HepG2 (cell line): ENCODE measurements around the gene WNK2. TPM values are rescaled to one million over a fixed set of nuclear protein-coding genes. Genes with fewer than 3 reads are reported as not detected.
A peak's percentile ranks its signal among the peaks of the same experiment; 100 is the strongest.

Source experiments
- AGO2 ChIP-seq: fragments of 200-400 bp; formaldehyde crosslinking; optimal IDR thresholded peaks from 2 replicates; pipeline ENCODE3; 2017; ENCODE audit warnings: mild to moderate bottlenecking, low read depth, low read length, moderate library complexity
- CBX5 ChIP-seq: sonication (generic); formaldehyde crosslinking; IDR thresholded peaks from 2 replicates; pipeline ENCODE4 v1.4.0; 2020; ENCODE audit warnings: missing genetic modification reagents, borderline replicate concordance
- HIC2 ChIP-seq: sonication (generic); formaldehyde crosslinking; IDR thresholded peaks from 2 replicates; pipeline ENCODE4 v1.9.0; 2022; ENCODE audit warnings: low read depth, missing genetic modification reagents
- HNF1A ChIP-seq, 2 experiments: sonication (generic) in 1 of 2; formaldehyde crosslinking in 1 of 2; IDR thresholded peaks; 2 replicates each; pipeline versions ENCODE4 v1.4.0 to v1.6.1; 2016 to 2020; ENCODE audit warnings: borderline replicate concordance in 1 of 2, low read depth in 1 of 2, mild to moderate bottlenecking in 1 of 2, missing genetic modification reagents in 1 of 2
- MAF1 ChIP-seq: sonication (generic); formaldehyde crosslinking; IDR thresholded peaks from 2 replicates; pipeline ENCODE4 v1.5.0; 2020; ENCODE audit warnings: missing genetic modification reagents, borderline replicate concordance
- MAX ChIP-seq: IDR thresholded peaks from 2 replicates; pipeline ENCODE4 v1.6.1; 2012; ENCODE audit warnings: inconsistent platforms
- MTA1 ChIP-seq: sonication (generic); formaldehyde crosslinking; IDR thresholded peaks from 2 replicates; pipeline ENCODE4 v1.4.0; 2020; ENCODE audit warnings: missing genetic modification reagents, mild to moderate bottlenecking, borderline replicate concordance
- NCOA5 ChIP-seq: sonication (generic); formaldehyde crosslinking; IDR thresholded peaks from 2 replicates; pipeline ENCODE4 v1.4.0; 2020; ENCODE audit warnings: missing genetic modification reagents
- NFE2 ChIP-seq: sonication (generic); formaldehyde crosslinking; IDR thresholded peaks from 2 replicates; pipeline ENCODE4 v1.4.0; 2020; ENCODE audit warnings: missing genetic modification reagents
- PPARG ChIP-seq: conservative IDR thresholded peaks from 2 replicates; pipeline ENCODE4 v1.6.1; 2016; ENCODE audit warnings: missing biosample characterization, missing genetic modification reagents
- XRCC5 ChIP-seq: fragments of 200-400 bp; formaldehyde crosslinking; optimal IDR thresholded peaks from 2 replicates; pipeline ENCODE3; 2017; ENCODE audit warnings: mild to moderate bottlenecking, low read length
- ZBTB26 ChIP-seq: IDR thresholded peaks from 2 replicates; pipeline ENCODE4 v1.6.1; 2016; ENCODE audit warnings: missing compliant biosample characterization, missing genetic modification reagents, borderline replicate concordance
- ZNF572 ChIP-seq: sonication (generic); formaldehyde crosslinking; IDR thresholded peaks from 2 replicates; pipeline ENCODE4 v1.5.1; 2020; ENCODE audit warnings: mild to moderate bottlenecking, missing genetic modification reagents
- ZNF784 ChIP-seq: sonication (generic); formaldehyde crosslinking; IDR thresholded peaks from 2 replicates; pipeline ENCODE4 v1.5.1; 2020; ENCODE audit warnings: missing genetic modification reagents, mild to moderate bottlenecking, borderline replicate concordance
- ZSCAN30 ChIP-seq: sonication (generic); formaldehyde crosslinking; IDR thresholded peaks from 2 replicates; pipeline ENCODE4 v1.5.0; 2020; ENCODE audit warnings: mild to moderate bottlenecking, missing genetic modification reagents
- polyA plus RNA-seq, 8 experiments: library from polyadenylated mRNA; depleted of rRNA in 3 of 8; stranded (reverse) in 7 of 8; unstranded in 1 of 8; fragments of >200 nt; fragmentation: Illumina TruSeq in 4 of 8; extraction: Trizol in 4 of 8; gene quantifications; 2 replicates each; pipeline versions ENCODE4 v1.2.1 to v1.2.3, GENCODE V29; 2011 to 2016; ENCODE audit warnings: low read depth in 4 of 8, missing spikeins in 1 of 8, mixed read lengths in 1 of 8; ENCODE audit not compliant: insufficient read depth in 1 of 8
- total RNA-seq, 5 experiments: library from RNA; depleted of rRNA; stranded (reverse); fragments of >200 nt; fragmentation: Illumina TruSeq; extraction: Trizol; gene quantifications; 2 replicates each; pipeline ENCODE4 v1.2.3, GENCODE V29; 2016; ENCODE audit warnings: low read depth in 1 of 5
- TF ChIP-seq, protein P1 (sequence below): sonication (generic); formaldehyde crosslinking; IDR thresholded peaks from 2 replicates; pipeline ENCODE4 v1.4.0; 2020; ENCODE audit warnings: missing genetic modification reagents, mild to moderate bottlenecking, borderline replicate concordance

WNK2 gene
- total and polyA plus RNA-seq, 2 of the 13 experiments (the other 11 are each of a cell fraction or from before 2014, with no cell fraction given): 10.5 to 12.0 TPM

DNA sequence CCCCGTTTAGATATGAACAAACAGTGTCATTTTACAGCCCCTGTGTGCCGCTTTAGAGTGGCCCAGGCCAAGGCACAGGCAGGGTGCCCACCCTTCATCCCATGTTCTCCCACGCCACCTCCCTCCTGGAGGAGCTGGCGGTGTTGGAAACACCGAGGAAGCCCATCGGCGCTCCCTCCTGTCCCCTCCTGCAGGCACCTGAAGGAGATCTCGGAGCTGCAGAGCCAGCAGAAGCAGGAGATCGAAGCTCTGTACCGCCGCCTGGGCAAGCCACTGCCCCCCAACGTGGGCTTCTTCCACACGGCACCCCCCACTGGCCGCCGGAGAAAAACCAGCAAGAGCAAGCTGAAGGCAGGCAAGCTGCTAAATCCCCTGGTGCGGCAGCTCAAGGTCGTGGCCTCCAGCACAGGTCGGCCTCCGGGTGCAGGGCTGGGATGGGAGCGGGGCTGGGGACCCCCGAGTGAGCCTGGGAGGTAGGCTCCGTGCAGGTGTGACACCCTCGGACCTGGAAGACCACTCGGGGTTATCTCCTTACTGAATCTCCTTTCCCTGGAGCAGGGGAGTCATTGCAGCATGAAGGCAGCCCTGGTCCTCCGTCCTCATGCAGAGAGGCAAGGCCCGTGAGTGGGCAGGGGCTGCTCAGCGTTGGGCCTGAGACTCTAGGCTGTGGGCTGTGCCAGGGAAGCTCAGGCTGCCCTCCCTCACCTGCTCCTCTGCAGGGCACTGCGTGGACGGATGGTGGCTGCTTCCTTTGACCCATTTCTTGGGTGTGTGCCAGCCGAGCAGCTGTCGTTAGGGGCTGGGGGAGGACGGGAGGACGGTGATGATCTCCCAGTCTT lies 113.9 kb downstream of the WNK2 start (continued):
- no peak for TF ChIP-seq ZBTB26 (CRISPR knock-in tag)
- no peak for TF ChIP-seq NFE2
- no peak for TF ChIP-seq ZSCAN30 (CRISPR knock-in tag)
- TF ChIP-seq, protein P1, sequence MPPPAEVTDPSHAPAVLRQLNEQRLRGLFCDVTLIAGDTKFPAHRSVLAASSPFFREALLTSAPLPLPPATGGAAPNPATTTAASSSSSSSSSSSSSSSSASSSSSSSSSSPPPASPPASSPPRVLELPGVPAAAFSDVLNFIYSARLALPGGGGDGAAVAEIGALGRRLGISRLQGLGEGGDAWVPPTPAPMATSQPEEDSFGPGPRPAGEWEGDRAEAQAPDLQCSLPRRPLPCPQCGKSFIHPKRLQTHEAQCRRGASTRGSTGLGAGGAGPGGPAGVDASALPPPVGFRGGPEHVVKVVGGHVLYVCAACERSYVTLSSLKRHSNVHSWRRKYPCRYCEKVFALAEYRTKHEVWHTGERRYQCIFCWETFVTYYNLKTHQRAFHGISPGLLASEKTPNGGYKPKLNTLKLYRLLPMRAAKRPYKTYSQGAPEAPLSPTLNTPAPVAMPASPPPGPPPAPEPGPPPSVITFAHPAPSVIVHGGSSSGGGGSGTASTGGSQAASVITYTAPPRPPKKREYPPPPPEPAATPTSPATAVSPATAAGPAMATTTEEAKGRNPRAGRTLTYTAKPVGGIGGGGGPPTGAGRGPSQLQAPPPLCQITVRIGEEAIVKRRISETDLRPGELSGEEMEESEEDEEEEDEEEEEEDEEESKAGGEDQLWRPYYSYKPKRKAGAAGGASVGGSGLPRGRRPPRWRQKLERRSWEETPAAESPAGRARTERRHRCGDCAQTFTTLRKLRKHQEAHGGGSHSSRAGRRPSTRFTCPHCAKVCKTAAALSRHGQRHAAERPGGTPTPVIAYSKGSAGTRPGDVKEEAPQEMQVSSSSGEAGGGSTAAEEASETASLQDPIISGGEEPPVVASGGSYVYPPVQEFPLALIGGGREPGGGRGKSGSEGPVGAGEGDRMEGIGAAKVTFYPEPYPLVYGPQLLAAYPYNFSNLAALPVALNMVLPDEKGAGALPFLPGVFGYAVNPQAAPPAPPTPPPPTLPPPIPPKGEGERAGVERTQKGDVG (CRISPR knock-in tag): no peak
- TF ChIP-seq MAF1 (CRISPR knock-in tag): no peak
- peak; percentile 21; the same call in 1 of the 2 replicates for TF ChIP-seq MAX
- no peak for TF ChIP-seq HIC2
- TF ChIP-seq MTA1: peak; percentile 8; the same call in 1 of the 2 replicates
- TF ChIP-seq HNF1A (IDR thresholded peaks at IDR 0.05; ENCODE audit: low read depth): no peak
- 0 out of 2 replicates have a peak, but pooled peaks have one; percentile 27 for TF ChIP-seq HNF1A (CRISPR knock-in tag; IDR thresholded peaks at IDR 0.05; ENCODE audit: borderline replicate concordance)
- TF ChIP-seq AGO2: peak; percentile 18
- TF ChIP-seq CBX5 (CRISPR knock-in tag): no peak
- TF ChIP-seq XRCC5: no peak
- TF ChIP-seq PPARG: no peak
- no peak for TF ChIP-seq ZNF784 (CRISPR knock-in tag)
- TF ChIP-seq ZNF572 (CRISPR knock-in tag): peak; percentile 72; the same call in 1 of the 2 replicates
- TF ChIP-seq NCOA5: no peak
